CD4-positive, alpha-beta T cell (primary cell): Measurements from ENCODE around the gene BANF1. TPM values are rescaled to one million over a fixed set of nuclear protein-coding genes. Genes with fewer than 3 reads are reported as not detected.

ENCODE experiments used
- ATAC-seq: fragments of 200-7000 bp; cut with Tn5 transposase; one replicate; pipeline ENCODE4 v1.10.0; 2022; ENCODE audit warnings: mild to moderate bottlenecking; ENCODE audit not compliant: poor library complexity
- CTCF ChIA-PET: fragments of 350-600 bp; sonication (Branson Sonifier 250); formaldehyde crosslinking; loops from one replicate; lab custom pipeline; 2021; ENCODE audit warnings: antibody characterized with exemption, inconsistent platforms; lab: Charles Lee
- POLR2A ChIA-PET: fragments of 350-600 bp; sonication (Branson Sonifier 250); formaldehyde crosslinking; loops from one replicate; lab custom pipeline; 2021; ENCODE audit warnings: antibody characterized with exemption, inconsistent platforms; lab: Charles Lee
- DNase-seq, 14 experiments: peaks; one replicate each; pipeline ENCODE4 v3.0.0-alpha.2; 2013 to 2020; ENCODE audit warnings: mixed read lengths in 2 of 14
- H3K27ac ChIP-seq, 2 donors: one replicate each; pipeline versions ENCODE4 v1.5.1 to v1.7.0; 2013; ENCODE audit warnings: low read length in 2 of 2, low read depth in 1 of 2, mild to moderate bottlenecking in 1 of 2
- H3K27me3 ChIP-seq, 2 experiments: 1 replicate in 1 of 2; 2 replicates in 1 of 2; pipeline versions ENCODE4 v1.6.1 to v1.7.0; 2013; ENCODE audit warnings: low read length in 2 of 2, control low read depth in 1 of 2, mild to moderate bottlenecking in 1 of 2, moderate library complexity in 1 of 2; ENCODE audit not compliant: insufficient read depth in 2 of 2, control insufficient read depth in 1 of 2
- H3K36me3 ChIP-seq: one replicate; pipeline ENCODE4 v1.6.1; 2013; ENCODE audit warnings: low read length, control low read depth; ENCODE audit not compliant: insufficient read depth
- H3K4me1 ChIP-seq: one replicate; pipeline ENCODE4 v1.6.1; 2013; ENCODE audit warnings: low read length, control low read depth; ENCODE audit not compliant: insufficient read depth
- H3K4me3 ChIP-seq: one replicate; pipeline ENCODE4 v1.5.1; 2013; ENCODE audit warnings: mild to moderate bottlenecking, low read length, moderate library complexity
- H3K9me3 ChIP-seq, 2 experiments: 1 replicate in 1 of 2; 2 replicates in 1 of 2; pipeline versions ENCODE4 v1.6.1 to v1.7.0; 2013; ENCODE audit warnings: low read length in 2 of 2, mild to moderate bottlenecking in 2 of 2, control low read depth in 1 of 2, moderate library complexity in 1 of 2; ENCODE audit not compliant: control insufficient read depth in 1 of 2, insufficient read depth in 1 of 2
- H3K27ac Mint-ChIP-seq: one replicate; pipeline ENCODE4 v1.8.0; 2020; ENCODE audit warnings: mixed read lengths
- H3K27me3 Mint-ChIP-seq: one replicate; pipeline ENCODE4 v1.8.0; 2021; ENCODE audit warnings: mixed read lengths
- H3K36me3 Mint-ChIP-seq: one replicate; pipeline ENCODE4 v1.8.0; 2021; ENCODE audit warnings: low read depth, mixed read lengths
- H3K4me1 Mint-ChIP-seq: one replicate; pipeline ENCODE4 v1.8.0; 2021; ENCODE audit warnings: low read depth, mixed read lengths
- H3K4me3 Mint-ChIP-seq: one replicate; pipeline ENCODE4 v1.8.0; 2020; ENCODE audit warnings: mild to moderate bottlenecking, mixed read lengths
- H3K9me3 Mint-ChIP-seq: one replicate; pipeline ENCODE4 v1.8.0; 2020; ENCODE audit warnings: mixed read lengths
- intact Hi-C, 2 experiments: fragments of 100-400 bp; cut with DNase I in 1 of 2; cut with micrococcal nuclease in 1 of 2; formaldehyde crosslinking; loops; one replicate each; pipeline versions ENCODE4 v1.15.1 to v1.9.0; 2023 to 2025; cut with DNase I, micrococcal nuclease
- total RNA-seq, 174 experiments: library from RNA in 2 of 174; stranded (reverse) in 2 of 174; gene quantifications; one replicate each; pipeline ENCODE4 v1.2.3 and lab custom pipeline; 2021 to 2026
- TF ChIP-seq, protein P1 (sequence below): fragments of 200-600 bp; IDR thresholded peaks from one replicate; pipeline ENCODE4 v1.8.0; 2022; ENCODE audit warnings: antibody characterized with exemption, mild to moderate bottlenecking

Gene BANF1
- total RNA-seq, 2 experiments from 2014 or later = 21.3 to 22.3 TPM

GRCh38 chr11:65961267-65962140, 40.8 kb upstream of the BANF1 start, which contains the start of gene SART1:
TSS of gene SART1 (plus strand) at chr11:65961734. CDS start at chr11:65961781, 47 bp downstream.
- Mint-ChIP-seq H3K4me3 (peak within 1 kb of the TSS; percentile 99), H3K9me3 (no peaks in the 10 kb centered on the region), H3K27me3 (no peaks in the 10 kb centered on the region), H3K27ac (peak within 1 kb of the TSS; percentile 96), H3K36me3 (peaks cover 51% of the 10 kb centered on the region), H3K4me1 (peaks cover 53% of the 10 kb centered on the region)
- Histone ChIP-seq H3K36me3 (peaks cover 29% of the 10 kb centered on the region), H3K4me3 (peak within 1 kb of the TSS; percentile 92), H3K27me3 (no peaks in the 10 kb centered on the region), H3K27ac (peak within 1 kb of the TSS; percentile 93 to 95), H3K9me3 (no peaks in the 10 kb centered on the region), H3K4me1 (peaks cover 52% of the 10 kb centered on the region)
- CTCF ChIA-PET = interaction anchor here (1.1 to 2.1 kb wide), 2 partner anchors 73 to 77 kb away, joined by 3 to 9 read pairs; partner anchors contain the start of gene FIBP
- intact Hi-C loops = loop anchor here (1.0 to 2.0 kb wide), 7 partner anchors 33 to 103 kb away; partner anchors contain the start of genes BANF1 (in 2 of the 2), C11orf68 (in 2 of the 2), DRAP1 (in 2 of the 2) and EIF1AD (in 2 of the 2)
- TF ChIP-seq, protein P1, sequence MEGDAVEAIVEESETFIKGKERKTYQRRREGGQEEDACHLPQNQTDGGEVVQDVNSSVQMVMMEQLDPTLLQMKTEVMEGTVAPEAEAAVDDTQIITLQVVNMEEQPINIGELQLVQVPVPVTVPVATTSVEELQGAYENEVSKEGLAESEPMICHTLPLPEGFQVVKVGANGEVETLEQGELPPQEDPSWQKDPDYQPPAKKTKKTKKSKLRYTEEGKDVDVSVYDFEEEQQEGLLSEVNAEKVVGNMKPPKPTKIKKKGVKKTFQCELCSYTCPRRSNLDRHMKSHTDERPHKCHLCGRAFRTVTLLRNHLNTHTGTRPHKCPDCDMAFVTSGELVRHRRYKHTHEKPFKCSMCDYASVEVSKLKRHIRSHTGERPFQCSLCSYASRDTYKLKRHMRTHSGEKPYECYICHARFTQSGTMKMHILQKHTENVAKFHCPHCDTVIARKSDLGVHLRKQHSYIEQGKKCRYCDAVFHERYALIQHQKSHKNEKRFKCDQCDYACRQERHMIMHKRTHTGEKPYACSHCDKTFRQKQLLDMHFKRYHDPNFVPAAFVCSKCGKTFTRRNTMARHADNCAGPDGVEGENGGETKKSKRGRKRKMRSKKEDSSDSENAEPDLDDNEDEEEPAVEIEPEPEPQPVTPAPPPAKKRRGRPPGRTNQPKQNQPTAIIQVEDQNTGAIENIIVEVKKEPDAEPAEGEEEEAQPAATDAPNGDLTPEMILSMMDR = no peak
- ATAC-seq (peak; percentile 90), DNase-seq (peak; percentile 89 to 99 (median 94))
- POLR2A ChIA-PET = interaction anchor here (1.1 to 4.9 kb wide), 9 partner anchors 9 to 101 kb away, joined by 3 to 44 read pairs (median 6); partner anchors contain the start of genes BANF1, C11orf68, CCDC85B and DRAP1

GRCh38 chr11:65962141-65962564, 40.1 kb upstream of the BANF1 start:
- Mint-ChIP-seq H3K36me3 (peaks cover 58% of the 10 kb centered on the region), H3K9me3 (no peaks in the 10 kb centered on the region), H3K4me3 (peak overlapping the region; percentile 99), H3K27me3 (no peaks in the 10 kb centered on the region), H3K27ac (peak overlapping the region; percentile 96), H3K4me1 (peaks cover 47% of the 10 kb centered on the region)
- POLR2A ChIA-PET = interaction anchor here (1.1 to 4.9 kb wide), 7 partner anchors 34 to 102 kb away, joined by 3 to 44 read pairs (median 8); partner anchors contain the start of genes BANF1, C11orf68, CCDC85B and DRAP1
- H3K27me3 ChIP-seq = no peaks in the 10 kb centered on the region
- no peak for ATAC-seq
- peak overlapping the region; percentile 37 to 55 for H3K27ac ChIP-seq
- CTCF ChIA-PET = interaction anchor here (1.1 to 2.1 kb wide), 2 partner anchors 74 to 78 kb away, joined by 3 to 9 read pairs; partner anchors contain the start of gene FIBP
- H3K9me3 ChIP-seq = no peaks in the 10 kb centered on the region
- TF ChIP-seq, protein P1 = no peak
- DNase-seq = peak in 3 of 14 experiments; percentile 4 to 80 (median 33)
- intact Hi-C loops = no loop called here
- peaks cover 36% of the 10 kb centered on the region for H3K36me3 ChIP-seq
- H3K4me3 ChIP-seq = peak overlapping the region; percentile 92
- H3K4me1 ChIP-seq = peaks cover 46% of the 10 kb centered on the region

- intact Hi-C loops = no loop called here
- Histone ChIP-seq H3K4me3 (no peak overlapping the region), H3K27ac (no peak overlapping the region), H3K9me3 (no peaks in the 10 kb centered on the region), H3K4me1 (peaks cover 32% of the 10 kb centered on the region), H3K36me3 (peaks cover 63% of the 10 kb centered on the region), H3K27me3 (no peaks in the 10 kb centered on the region)
- Mint-ChIP-seq H3K9me3 (no peaks in the 10 kb centered on the region), H3K4me3 (no peak overlapping the region), H3K4me1 (peaks cover 34% of the 10 kb centered on the region), H3K36me3 (peaks cover 85% of the 10 kb centered on the region), H3K27ac (no peak overlapping the region), H3K27me3 (no peaks in the 10 kb centered on the region)
- POLR2A ChIA-PET = no interaction called here
- DNase-seq (no peak), ATAC-seq (no peak)
- CTCF ChIA-PET = no interaction called here
- TF ChIP-seq, protein P1 = no peak
These were observed 37.4 kb upstream of the BANF1 start for GRCh38 chr11:65964906-65965305.
